Hepatocyte (in vitro differentiated cells): Measurements from ENCODE around the gene FSHR. TPM values are rescaled to one million over a fixed set of nuclear protein-coding genes. Genes with fewer than 3 reads are reported as not detected.

Source experiments
- DNase-seq: peaks from one replicate; pipeline ENCODE4 v3.0.0-alpha.2; 2016; ENCODE audit warnings: low spot score
- H2AFZ ChIP-seq: fragments of 200-600 bp; sonication (generic); 2 replicates; pipeline ENCODE4 v1.6.0; 2016; ENCODE audit warnings: antibody characterized with exemption, mild to moderate bottlenecking
- H3K27ac ChIP-seq: fragments of 200-600 bp; sonication (generic); 2 replicates; pipeline ENCODE4 v1.5.1; 2016; ENCODE audit warnings: mild to moderate bottlenecking
- H3K27me3 ChIP-seq: fragments of 200-600 bp; sonication (generic); 2 replicates; pipeline ENCODE4 v1.6.1; 2016
- H3K36me3 ChIP-seq: fragments of 200-600 bp; sonication (generic); replicated peaks from 2 replicates; pipeline ENCODE4 v1.5.1; 2016; ENCODE audit warnings: low read depth; ENCODE audit not compliant: insufficient read depth
- H3K4me1 ChIP-seq: fragments of 200-600 bp; sonication (generic); 2 replicates; pipeline ENCODE4 v1.5.1; 2016; ENCODE audit warnings: mild to moderate bottlenecking, moderate library complexity; ENCODE audit not compliant: insufficient read depth
- H3K4me2 ChIP-seq: fragments of 200-600 bp; sonication (generic); 2 replicates; pipeline ENCODE4 v1.6.0; 2016
- H3K4me3 ChIP-seq: fragments of 200-600 bp; sonication (generic); 2 replicates; pipeline ENCODE4 v1.5.1; 2016; ENCODE audit warnings: mild to moderate bottlenecking
- H3K79me2 ChIP-seq: fragments of 200-600 bp; sonication (generic); 2 replicates; pipeline ENCODE4 v1.6.0; 2017; ENCODE audit warnings: mild to moderate bottlenecking
- H3K9me2 ChIP-seq: fragments of 200-600 bp; sonication (generic); replicated peaks from 2 replicates; pipeline ENCODE4 v1.6.0; 2017; ENCODE audit warnings: mild to moderate bottlenecking; ENCODE audit not compliant: insufficient read depth
- H3K9me3 ChIP-seq: fragments of 200-600 bp; sonication (generic); 2 replicates; pipeline ENCODE4 v1.5.1; 2016; ENCODE audit warnings: low read depth, mild to moderate bottlenecking
- H4K20me1 ChIP-seq: fragments of 200-600 bp; sonication (generic); 2 replicates; pipeline ENCODE4 v1.6.0; 2016; ENCODE audit warnings: mild to moderate bottlenecking; ENCODE audit not compliant: insufficient read depth, poor library complexity, severe bottlenecking
- CTCF ChIP-seq: fragments of 200-600 bp; sonication (generic); IDR thresholded peaks from 2 replicates; pipeline ENCODE4 v1.5.1; 2016; ENCODE audit warnings: antibody characterized with exemption, mild to moderate bottlenecking; ENCODE audit not compliant: poor library complexity
- EZH2 ChIP-seq: fragments of 200-600 bp; sonication (generic); IDR thresholded peaks from 2 replicates; pipeline ENCODE4 v1.6.1; 2016; ENCODE audit warnings: antibody characterized with exemption, mild to moderate bottlenecking, borderline replicate concordance
- EZH2phosphoT487 ChIP-seq: fragments of 200-600 bp; sonication (generic); IDR thresholded peaks from one replicate; pipeline ENCODE4 v1.6.1; 2018; ENCODE audit warnings: antibody characterized with exemption, mild to moderate bottlenecking, low read depth, moderate library complexity; ENCODE audit not compliant: unreplicated experiment, severe bottlenecking
- WGBS: methylation state at CpG from one replicate; pipeline ENCODE4 v1.1.6; 2016; ENCODE audit warnings: low lambda C conversion rate; ENCODE audit errors: missing lambda C conversion rate; 5-methylcytosine and 5-hydroxymethylcytosine counted together
- polyA plus RNA-seq: library from polyadenylated mRNA; unstranded; fragments of >200 nt; fragmentation: Nextera tagmentation; extraction: Ambion mirVana; gene quantifications from 2 replicates; pipeline ENCODE4 v1.2.1, GENCODE V29; 2016
- total RNA-seq: library from RNA; depleted of rRNA; stranded (reverse); fragments of >200 nt; gene quantifications from 2 replicates; pipeline ENCODE4 v1.2.3, GENCODE V29; 2014

The FSHR gene
- total and polyA plus RNA-seq, 2 experiments from 2014 or later, result 0.20 to 0.40 TPM

DNA sequence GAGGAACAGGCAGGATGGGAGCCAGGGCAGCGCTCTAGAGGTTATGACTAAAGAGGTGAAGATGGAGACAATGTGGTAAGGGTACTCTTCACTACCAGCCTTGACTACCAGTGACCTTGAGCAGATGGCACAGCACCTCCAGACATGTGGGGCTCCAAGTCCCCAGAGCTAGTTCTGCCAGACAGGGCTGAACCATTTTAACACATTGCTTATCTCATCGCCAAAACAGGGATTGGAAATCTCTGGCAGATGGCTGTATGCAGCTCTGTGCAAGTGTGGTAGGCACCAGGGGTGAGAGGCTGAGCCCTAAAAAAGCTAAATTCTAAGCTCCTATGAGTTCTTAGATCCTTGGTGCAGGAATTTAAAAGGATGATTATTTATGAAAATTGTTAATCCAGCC, 41.3 kb downstream of the FSHR start:
- H3K27me3 ChIP-seq, result no peaks in the 10 kb centered on the region
- no peaks in the 10 kb centered on the region for H4K20me1 ChIP-seq
- no peaks in the 10 kb centered on the region for H3K4me1 ChIP-seq
- no peak overlapping the region for H3K4me2 ChIP-seq
- no peak overlapping the region for H2AFZ ChIP-seq
- no peak overlapping the region for H3K27ac ChIP-seq
- 87% methylated on average over 2 of the region's 2 CpGs for WGBS
- no peaks in the 10 kb centered on the region for H3K9me3 ChIP-seq
- no peaks in the 10 kb centered on the region for H3K9me2 ChIP-seq
- H3K36me3 ChIP-seq, result no peaks in the 10 kb centered on the region
- H3K4me3 ChIP-seq, result no peak overlapping the region
- TF ChIP-seq EZH2 (no peak), CTCF (no peak), EZH2phosphoT487 (no peak)
- DNase-seq, result no peak
- no peaks in the 10 kb centered on the region for H3K79me2 ChIP-seq

DNA sequence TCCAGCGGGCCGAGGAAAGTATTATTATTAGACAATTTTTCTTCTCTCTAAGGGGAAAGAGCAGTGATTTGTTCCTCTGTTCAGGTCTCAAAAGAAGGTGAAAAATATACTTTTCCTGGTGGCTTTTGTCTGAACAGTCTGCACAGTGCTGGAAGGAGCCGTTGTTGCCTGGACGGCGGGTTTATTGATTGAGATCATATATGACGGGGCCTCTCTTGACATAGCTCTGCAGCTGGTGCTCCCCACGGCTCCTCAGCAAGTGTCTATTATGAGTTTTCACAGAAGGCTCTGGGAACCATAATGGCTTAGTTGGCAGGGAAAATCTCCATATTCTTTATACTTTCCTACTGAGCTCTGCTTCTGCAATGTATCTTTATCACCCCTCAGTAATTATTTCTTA, 42.9 kb downstream of the FSHR start:
- no peaks in the 10 kb centered on the region for H3K27me3 ChIP-seq
- H2AFZ ChIP-seq, result no peak overlapping the region
- WGBS, result 85% methylated on average over 7 of the region's 7 CpGs
- no peak overlapping the region for H3K4me2 ChIP-seq
- TF ChIP-seq EZH2phosphoT487, result no peak
- TF ChIP-seq CTCF, result no peak
- no peak for TF ChIP-seq EZH2
- no peaks in the 10 kb centered on the region for H3K36me3 ChIP-seq
- H3K27ac ChIP-seq, result no peak overlapping the region
- no peaks in the 10 kb centered on the region for H3K9me2 ChIP-seq
- no peaks in the 10 kb centered on the region for H3K79me2 ChIP-seq
- H3K4me1 ChIP-seq, result no peaks in the 10 kb centered on the region
- no peaks in the 10 kb centered on the region for H3K9me3 ChIP-seq
- H4K20me1 ChIP-seq, result no peaks in the 10 kb centered on the region
- DNase-seq, result no peak
- H3K4me3 ChIP-seq, result no peak overlapping the region

- TF ChIP-seq CTCF, result no peak
- no peak for TF ChIP-seq EZH2
- no peak for TF ChIP-seq EZH2phosphoT487
- DNase-seq, result no peak
- Histone ChIP-seq H3K4me3 (no peak overlapping the region), H3K4me2 (no peak overlapping the region), H2AFZ (no peak overlapping the region), H3K9me2 (no peaks in the 10 kb centered on the region), H3K4me1 (no peaks in the 10 kb centered on the region), H3K36me3 (no peaks in the 10 kb centered on the region), H4K20me1 (no peaks in the 10 kb centered on the region), H3K79me2 (no peaks in the 10 kb centered on the region), H3K27me3 (no peaks in the 10 kb centered on the region), H3K27ac (no peak overlapping the region), H3K9me3 (no peaks in the 10 kb centered on the region)
- 94% methylated on average over 2 of the region's 2 CpGs for WGBS
Observed at GRCh38 chr2:49111006-49111405, 43.3 kb downstream of the FSHR start.

DNA sequence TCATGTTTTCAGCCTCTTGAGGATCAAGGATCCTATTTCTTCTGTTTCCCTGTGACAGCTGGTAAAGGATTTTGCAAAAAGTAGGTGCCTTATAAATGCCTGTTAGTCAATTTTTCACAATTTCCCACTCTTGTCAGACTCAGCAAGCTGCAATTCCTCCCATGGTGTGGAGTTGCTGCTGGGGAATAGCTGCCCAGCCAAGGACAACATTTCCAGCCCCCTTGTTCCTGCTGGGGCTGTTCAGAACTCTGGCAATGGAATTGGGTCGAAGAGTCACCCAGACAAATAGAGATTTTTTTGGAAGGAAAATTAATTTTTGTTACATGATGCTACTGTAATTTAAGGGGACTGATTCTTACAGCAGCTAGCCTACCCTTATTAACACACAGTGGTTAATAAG, 43.7 kb downstream of the FSHR start:
- Histone ChIP-seq H3K27ac (no peak overlapping the region), H3K27me3 (no peaks in the 10 kb centered on the region), H3K9me2 (no peaks in the 10 kb centered on the region), H3K4me1 (no peaks in the 10 kb centered on the region), H3K4me2 (no peak overlapping the region), H2AFZ (no peak overlapping the region), H3K9me3 (no peaks in the 10 kb centered on the region), H4K20me1 (no peaks in the 10 kb centered on the region), H3K79me2 (no peaks in the 10 kb centered on the region), H3K4me3 (no peak overlapping the region), H3K36me3 (no peaks in the 10 kb centered on the region)
- WGBS, result 94% methylated on average over 1 of the region's 1 CpG
- no peak for DNase-seq
- no peak for TF ChIP-seq EZH2
- no peak for TF ChIP-seq EZH2phosphoT487
